Neural progenitor cell (in vitro differentiated cells): ENCODE measurements around the gene SDK2.

Experiments used
- CTCF ChIP-seq: fragments of 200-600 bp; sonication (generic); IDR thresholded peaks from 2 replicates; pipeline ENCODE4 v1.5.1; 2017; ENCODE audit warnings: antibody characterized with exemption, mild to moderate bottlenecking
- EZH2 ChIP-seq: fragments of 200-600 bp; sonication (generic); IDR thresholded peaks from 2 replicates; pipeline ENCODE4 v1.6.1; 2017; ENCODE audit warnings: antibody characterized with exemption, mild to moderate bottlenecking, moderate library complexity

DNA sequence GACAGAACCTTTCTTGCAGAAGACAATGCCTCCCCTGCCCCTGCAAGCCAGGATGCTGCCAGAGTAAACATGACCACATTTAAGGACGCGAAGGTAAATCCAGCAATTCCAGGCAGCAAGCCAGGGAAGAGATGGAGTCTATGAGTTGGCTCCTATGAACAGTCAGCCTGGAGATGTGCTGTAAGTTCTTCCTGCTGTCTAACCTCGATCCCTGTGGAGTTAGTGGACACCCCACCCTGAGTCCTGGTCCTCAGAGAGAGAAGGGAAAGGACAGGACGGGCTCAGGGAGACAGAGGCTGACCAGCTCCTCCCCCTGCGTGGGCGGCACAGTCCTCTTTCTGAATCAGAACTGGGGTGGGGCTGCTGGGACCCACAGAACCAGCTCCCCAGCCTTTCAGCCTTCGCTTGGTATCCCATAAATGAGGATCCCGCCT lies 357.4 kb downstream of the SDK2 start:
- TF ChIP-seq CTCF, result no peak
- no peak for TF ChIP-seq EZH2
